Measurements from ENCODE around the gene BMAL1.
A peak's percentile ranks its signal among the peaks of the same experiment; 100 is the strongest.

BMAL1 gene

GRCh38 chr11:13262096-13262495 lies 15.5 kb upstream of the BMAL1 start:
- no peak for DNase-seq

- no peak for DNase-seq
Measured at GRCh38 chr11:13268791-13269190, 8.8 kb upstream of the BMAL1 start.

- no peak for DNase-seq
Measured at GRCh38 chr11:13269775-13270174, 7.8 kb upstream of the BMAL1 start.

GRCh38 chr11:13271060-13271693 lies 6.4 kb upstream of the BMAL1 start:
- DNase-seq = no peak

GRCh38 chr11:13276454-13276831 lies 1.1 kb upstream of the BMAL1 start:
- no peak for DNase-seq

GRCh38 chr11:13276832-13277767 lies 490 bp upstream of the BMAL1 start:
- peak; percentile 84 for DNase-seq

- no peak for DNase-seq
Measured at GRCh38 chr11:13278609-13279486, 1.3 kb downstream of the BMAL1 start.

- no peak for DNase-seq
Measured at GRCh38 chr11:13279487-13279834, 1.9 kb downstream of the BMAL1 start.

- no peak for DNase-seq
Measured at GRCh38 chr11:13280092-13280722, 2.6 kb downstream of the BMAL1 start.

GRCh38 chr11:13280777-13281176 lies 3.2 kb downstream of the BMAL1 start:
- no peak for DNase-seq

GRCh38 chr11:13283636-13284035 lies 6.0 kb downstream of the BMAL1 start:
- DNase-seq = no peak

- DNase-seq = no peak
Measured at GRCh38 chr11:13284776-13285588, 7.4 kb downstream of the BMAL1 start.

GRCh38 chr11:13286279-13286821 lies 8.8 kb downstream of the BMAL1 start:
- DNase-seq = no peak

GRCh38 chr11:13287036-13287435 lies 9.4 kb downstream of the BMAL1 start:
- no peak for DNase-seq

GRCh38 chr11:13287681-13288080 lies 10.1 kb downstream of the BMAL1 start:
- no peak for DNase-seq

GRCh38 chr11:13288375-13289029 lies 10.9 kb downstream of the BMAL1 start:
- no peak for DNase-seq

GRCh38 chr11:13289081-13289480 lies 11.5 kb downstream of the BMAL1 start:
- no peak for DNase-seq

- no peak for DNase-seq
Measured at GRCh38 chr11:13290221-13290980, 12.8 kb downstream of the BMAL1 start.

GRCh38 chr11:13291361-13291760 lies 13.8 kb downstream of the BMAL1 start:
- DNase-seq = no peak

- DNase-seq = no peak
Measured at GRCh38 chr11:13291800-13292199, 14.2 kb downstream of the BMAL1 start.

All from DMS 273 treated with DMSO at 0.1 percent for 48 hours (cell line).